Trophoblast cell (in vitro differentiated cells and primary cell): ENCODE results near the gene ZNF700.
"Not testable (repeated sequence)": the region's sequence is repeated elsewhere in the genome, so short reads cannot be mapped to it uniquely, and the experiment has no call there.

Experiments
- DNase-seq, 2 donors: peaks; one replicate each; pipeline ENCODE4 v3.0.0-alpha.2; 2016
- H2AFZ ChIP-seq: 2 replicates; pipeline ENCODE4 v1.6.1; 2013; ENCODE audit warnings: low read length, moderate library complexity, mild to moderate bottlenecking; ENCODE audit not compliant: insufficient read depth, poor library complexity
- H2AK5ac ChIP-seq: 2 replicates; pipeline ENCODE4 v1.6.1; 2013; ENCODE audit warnings: mild to moderate bottlenecking, low read length
- H2BK120ac ChIP-seq: 2 replicates; pipeline ENCODE4 v1.6.1; 2013; ENCODE audit warnings: low read length, mild to moderate bottlenecking, moderate library complexity; ENCODE audit not compliant: insufficient read depth, poor library complexity
- H2BK12ac ChIP-seq: 2 replicates; pipeline ENCODE4 v1.6.1; 2013; ENCODE audit warnings: mild to moderate bottlenecking, low read length, moderate library complexity
- H2BK5ac ChIP-seq: 2 replicates; pipeline ENCODE4 v1.6.1; 2013; ENCODE audit warnings: low read length, low read depth, moderate library complexity, mild to moderate bottlenecking; ENCODE audit not compliant: poor library complexity
- H3K14ac ChIP-seq: 2 replicates; pipeline ENCODE4 v1.6.1; 2013; ENCODE audit warnings: mild to moderate bottlenecking, low read length
- H3K18ac ChIP-seq: 2 replicates; pipeline ENCODE4 v1.6.1; 2013; ENCODE audit warnings: mild to moderate bottlenecking, low read length
- H3K23ac ChIP-seq: 2 replicates; pipeline ENCODE4 v1.6.1; 2013; ENCODE audit warnings: low read length
- H3K27ac ChIP-seq: 2 replicates; pipeline ENCODE4 v1.5.1; 2013; ENCODE audit warnings: low read depth, mild to moderate bottlenecking, inconsistent platforms, low read length, moderate library complexity
- H3K27me3 ChIP-seq: 2 replicates; pipeline ENCODE4 v1.6.1; 2013; ENCODE audit warnings: inconsistent platforms, mild to moderate bottlenecking, low read length, moderate library complexity; ENCODE audit not compliant: insufficient read depth
- H3K36me3 ChIP-seq, 2 experiments: 1 replicate in 1 of 2; 2 replicates in 1 of 2; pipeline ENCODE4 v1.6.1; 2013; ENCODE audit warnings: low read length in 2 of 2, mild to moderate bottlenecking in 2 of 2, moderate library complexity in 1 of 2; ENCODE audit not compliant: insufficient read depth in 2 of 2, control insufficient read depth in 1 of 2
- H3K4ac ChIP-seq: 2 replicates; pipeline ENCODE4 v1.6.1; 2013; ENCODE audit warnings: low read depth, mild to moderate bottlenecking, low read length, moderate library complexity
- H3K4me1 ChIP-seq, 2 experiments: 1 replicate in 1 of 2; 2 replicates in 1 of 2; pipeline ENCODE4 v1.6.1; 2013; ENCODE audit warnings: low read length in 2 of 2, mild to moderate bottlenecking in 2 of 2, moderate library complexity in 1 of 2; ENCODE audit not compliant: insufficient read depth in 2 of 2, control insufficient read depth in 1 of 2
- H3K4me2 ChIP-seq: 2 replicates; pipeline ENCODE4 v1.6.1; 2013; ENCODE audit warnings: inconsistent platforms, mild to moderate bottlenecking, low read length, moderate library complexity
- H3K4me3 ChIP-seq: 2 replicates; pipeline ENCODE4 v1.5.1; 2013; ENCODE audit warnings: mild to moderate bottlenecking, low read depth, low read length, inconsistent platforms
- H3K79me1 ChIP-seq: one replicate; pipeline ENCODE4 v1.6.1; 2013; ENCODE audit warnings: low read length
- H3K79me2 ChIP-seq: 2 replicates; pipeline ENCODE4 v1.6.1; 2013; ENCODE audit warnings: low read length, mild to moderate bottlenecking; ENCODE audit not compliant: control insufficient read depth, insufficient read depth, poor library complexity
- H3K9ac ChIP-seq: 2 replicates; pipeline ENCODE4 v1.6.1; 2013; ENCODE audit warnings: mild to moderate bottlenecking, low read length
- H3K9me3 ChIP-seq: 2 replicates; pipeline ENCODE4 v1.6.1; 2013; ENCODE audit warnings: low read depth, mild to moderate bottlenecking, control low read depth, inconsistent platforms, low read length; ENCODE audit not compliant: insufficient read depth
- H4K12ac ChIP-seq: 2 replicates; pipeline ENCODE4 v1.6.1; 2013; ENCODE audit warnings: low read depth, mild to moderate bottlenecking, low read length, moderate library complexity
- H4K8ac ChIP-seq: 2 replicates; pipeline ENCODE4 v1.6.1; 2013; ENCODE audit warnings: low read depth, mild to moderate bottlenecking, low read length, moderate library complexity
- H4K91ac ChIP-seq: one replicate; pipeline ENCODE4 v1.6.1; 2013; ENCODE audit warnings: low read depth, mild to moderate bottlenecking, low read length, moderate library complexity
- WGBS: extraction: QIAGEN DNeasy Blood & Tissue Kit; methylation state at CpG from one replicate; pipeline ENCODE4 v1.1.7; 2013; ENCODE audit warnings: missing lambda C conversion rate; ENCODE audit not compliant: insufficient read length, insufficient coverage; ENCODE audit errors: extremely low coverage; 5-methylcytosine and 5-hydroxymethylcytosine counted together

The ZNF700 gene

GRCh38 chr19:11911937-11912336, 13.0 kb upstream of the ZNF700 start:
- H3K18ac ChIP-seq, DNase-seq, H2BK5ac ChIP-seq, H4K91ac ChIP-seq, H4K8ac ChIP-seq, H4K12ac ChIP-seq, H3K9ac ChIP-seq, H2BK12ac ChIP-seq, H3K4me1 ChIP-seq, H3K14ac ChIP-seq, H2AK5ac ChIP-seq, H3K4ac ChIP-seq, H3K27me3 ChIP-seq, H2BK120ac ChIP-seq, H3K4me2 ChIP-seq, H3K27ac ChIP-seq, H3K23ac ChIP-seq, H3K79me2 ChIP-seq, H3K79me1 ChIP-seq, H3K4me3 ChIP-seq, H2AFZ ChIP-seq: not testable (repeated sequence)
- Histone ChIP-seq H3K9me3 (peaks cover 17% of the 10 kb centered on the region), H3K36me3 (peaks cover 10 to 12% of the 10 kb centered on the region in 2 experiments)
- WGBS: no CpG with 5 or more reads among the region's 1 CpG

DNA sequence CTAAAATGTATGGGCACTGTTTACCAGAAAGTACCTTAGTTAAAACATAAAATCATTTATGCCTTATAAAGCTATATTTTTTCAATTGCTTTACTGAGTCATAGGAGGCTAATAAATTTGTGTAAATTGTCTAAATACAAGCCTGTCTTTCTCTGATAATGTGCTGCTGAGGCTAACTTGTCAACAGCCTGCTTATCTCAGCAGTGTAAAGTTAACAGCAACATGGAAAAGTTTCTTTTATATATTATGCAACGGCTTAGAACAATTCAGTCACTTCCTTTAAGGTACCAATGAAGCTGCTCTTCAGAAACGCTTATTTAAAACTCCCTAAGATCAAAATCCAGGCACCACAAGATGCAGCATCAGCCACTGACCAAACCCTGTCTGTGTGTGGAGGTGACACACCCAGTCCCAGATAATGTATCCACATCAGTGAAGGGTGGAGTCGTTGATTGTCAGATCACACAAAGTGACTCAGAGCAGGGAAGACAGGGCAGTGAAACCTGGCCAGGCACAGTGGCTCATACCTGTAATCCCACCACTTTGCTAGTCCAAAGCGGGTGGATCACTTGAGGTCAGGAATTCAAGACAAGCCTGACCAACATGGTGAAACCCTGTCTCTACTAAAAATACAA, 10.4 kb upstream of the ZNF700 start:
- not testable (repeated sequence) for H3K4me2 ChIP-seq, H3K9ac ChIP-seq, DNase-seq, H3K4me1 ChIP-seq, H3K27me3 ChIP-seq, H2AK5ac ChIP-seq, H4K8ac ChIP-seq, H2AFZ ChIP-seq, H2BK12ac ChIP-seq, H3K14ac ChIP-seq, H4K12ac ChIP-seq, H3K79me2 ChIP-seq, H3K27ac ChIP-seq, H2BK120ac ChIP-seq, H3K4ac ChIP-seq, H4K91ac ChIP-seq, H2BK5ac ChIP-seq, H3K18ac ChIP-seq, H3K23ac ChIP-seq, H3K79me1 ChIP-seq, H3K4me3 ChIP-seq
- Histone ChIP-seq H3K36me3 (peaks cover 10 to 12% of the 10 kb centered on the region in 2 experiments), H3K9me3 (peaks cover 23% of the 10 kb centered on the region)
- no CpG with 5 or more reads among the region's 4 CpGs for WGBS

DNA sequence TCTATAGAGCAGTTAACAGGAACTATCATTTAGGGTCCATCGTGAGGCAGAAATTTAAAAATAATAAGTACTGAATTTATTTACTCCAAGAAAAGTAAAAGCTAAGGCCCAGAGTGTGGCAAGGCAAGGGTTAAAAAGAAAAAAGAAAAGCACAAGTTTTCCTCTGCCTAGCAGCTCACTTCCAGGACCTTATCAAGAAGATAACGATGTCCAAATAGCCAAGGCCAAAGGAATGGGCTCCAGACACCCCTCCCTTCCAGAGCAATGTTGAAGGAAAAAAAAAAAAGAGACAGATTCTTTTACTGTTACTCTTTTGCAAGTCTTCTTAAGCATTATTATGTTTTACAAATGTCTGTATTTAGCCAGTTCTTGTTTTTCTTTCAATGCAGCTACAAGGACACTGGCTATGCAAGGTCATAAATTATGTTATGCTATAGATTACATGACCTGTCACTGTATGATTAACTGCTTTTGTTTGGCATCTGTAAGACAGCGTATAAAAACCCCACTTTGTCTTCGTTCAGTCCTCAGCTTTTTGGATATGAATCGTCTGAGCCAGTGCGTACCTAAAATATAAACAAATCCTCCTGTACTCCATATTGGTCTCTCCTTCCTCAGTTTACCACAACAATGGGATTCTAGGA, 2.9 kb upstream of the ZNF700 start:
- H2AFZ ChIP-seq: no peak overlapping the region
- DNase-seq: peak in 1 of 2 donors; percentile 3

GRCh38 chr19:11925651-11926187, 812 bp downstream of the ZNF700 start:
- Histone ChIP-seq H3K4ac (peak overlapping the region; percentile 55), H4K8ac (peak overlapping the region; percentile 85), H2BK5ac (peak overlapping the region; percentile 62), H3K9ac (peak overlapping the region; percentile 91), H3K4me2 (peak overlapping the region; percentile 100), H2AFZ (peak overlapping the region; percentile 57), H3K18ac (peak overlapping the region; percentile 82), H3K4me3 (peak overlapping the region; percentile 85), H4K91ac (peak overlapping the region; percentile 88), H3K27ac (peak overlapping the region; percentile 82), H4K12ac (peak overlapping the region; percentile 76), H3K14ac (peak overlapping the region; percentile 82)
- no CpG with 5 or more reads among the region's 10 CpGs for WGBS
- H3K23ac ChIP-seq, H2BK120ac ChIP-seq, H2AK5ac ChIP-seq, H3K36me3 ChIP-seq, H3K79me1 ChIP-seq, H3K79me2 ChIP-seq, H2BK12ac ChIP-seq, H3K27me3 ChIP-seq, H3K9me3 ChIP-seq, H3K4me1 ChIP-seq: not testable (repeated sequence)
- DNase-seq: peak in 1 of 2 donors; percentile 71

More for the DNA sequence above, 2.9 kb upstream of the ZNF700 start:
- no peak overlapping the region for H3K4me2 ChIP-seq
- H3K79me1 ChIP-seq: peaks cover 6% of the 10 kb centered on the region
- peaks cover 0 to 7% of the 10 kb centered on the region in 2 experiments for H3K4me1 ChIP-seq
- H3K79me2 ChIP-seq: peaks cover 5% of the 10 kb centered on the region
- no peaks in the 10 kb centered on the region for H3K36me3 ChIP-seq
- no peaks in the 10 kb centered on the region for H3K27me3 ChIP-seq
- H3K4me3 ChIP-seq: no peak overlapping the region
- H4K12ac ChIP-seq: no peak overlapping the region
- H2AK5ac ChIP-seq: no peak overlapping the region
- H2BK120ac ChIP-seq: no peak overlapping the region
- no peak overlapping the region for H3K27ac ChIP-seq
- no peak overlapping the region for H3K9ac ChIP-seq
- no peak overlapping the region for H3K4ac ChIP-seq
- WGBS: no CpG with 5 or more reads among the region's 6 CpGs
- no peak overlapping the region for H4K8ac ChIP-seq
- no peak overlapping the region for H3K23ac ChIP-seq
- no peak overlapping the region for H3K14ac ChIP-seq
- H2BK12ac ChIP-seq: no peak overlapping the region
- no peak overlapping the region for H4K91ac ChIP-seq
- peaks cover 5% of the 10 kb centered on the region for H3K9me3 ChIP-seq
- no peak overlapping the region for H3K18ac ChIP-seq
- H2BK5ac ChIP-seq: no peak overlapping the region
